ENCODE data around the gene DACT2. TPM values are rescaled to one million over a fixed set of nuclear protein-coding genes. Genes with fewer than 3 reads are reported as not detected.

Gene DACT2
- total RNA-seq, 1 donor from 2014 or later: 0.36 TPM

- TF ChIP-seq EZH2 (IDR thresholded peaks at IDR 0.05): no peak
- TF ChIP-seq EZH2phosphoT487 (IDR thresholded peaks at IDR 0.05): no peak
- no peak for TF ChIP-seq CTCF (IDR thresholded peaks at IDR 0.05)
- Histone ChIP-seq H3K27me3 (peaks cover 7% of the 10 kb centered on the region), H3K9ac (no peak overlapping the region), H2AFZ (replicated peaks) (no peak overlapping the region), H3K79me2 (ENCODE audit: low read depth) (no peaks in the 10 kb centered on the region), H3K27ac (no peak overlapping the region), H4K20me1 (ENCODE audit: low read depth) (no peaks in the 10 kb centered on the region), H3K4me2 (no peak overlapping the region), H3F3A (ENCODE audit: low read depth) (peaks cover 8% of the 10 kb centered on the region), H3K4me1 (peaks cover 11% of the 10 kb centered on the region), H3K36me3 (no peaks in the 10 kb centered on the region), H3K4me3 (no peak overlapping the region), H3K9me3 (ENCODE audit: low read depth) (no peaks in the 10 kb centered on the region)
- no peaks in the 10 kb centered on the region for H3K36me3 Mint-ChIP-seq
- no peak for DNase-seq (ENCODE audit: low spot score)
- peak overlapping the region; percentile 70 for H3K4me3 Mint-ChIP-seq
- H3K9me3 Mint-ChIP-seq: no peaks in the 10 kb centered on the region
- H3K27ac Mint-ChIP-seq: peak overlapping the region; percentile 72
- H3K4me1 Mint-ChIP-seq: peaks cover 44% of the 10 kb centered on the region
- peaks cover 9% of the 10 kb centered on the region for H3K27me3 Mint-ChIP-seq (ENCODE audit: insufficient read depth, low read depth)
Measured at GRCh38 chr6:168308390-168309144, 11.0 kb downstream of the DACT2 start.

DNA sequence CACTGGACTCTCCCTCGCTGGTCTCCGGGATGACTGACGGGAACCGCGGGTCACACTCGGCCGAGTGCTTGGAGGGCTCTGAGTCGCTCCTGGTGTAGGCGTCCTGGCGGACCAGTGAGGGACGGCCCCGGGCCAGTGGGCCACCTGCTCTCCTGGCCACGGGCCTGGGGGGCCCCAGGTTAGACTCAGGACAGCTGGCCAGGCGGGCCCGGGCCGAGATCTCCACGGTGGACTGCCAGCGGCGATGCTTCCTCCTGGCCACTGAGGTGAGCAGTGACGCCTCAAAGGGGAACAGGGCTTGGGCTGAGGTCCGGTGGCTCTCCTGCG is 11.9 kb downstream of the DACT2 start:
- no peaks in the 10 kb centered on the region for H3K36me3 Mint-ChIP-seq
- Histone ChIP-seq H3K9me3 (ENCODE audit: low read depth) (no peaks in the 10 kb centered on the region), H3K36me3 (no peaks in the 10 kb centered on the region)

GRCh38 chr6:168307015-168307694 is 12.4 kb downstream of the DACT2 start:
- Mint-ChIP-seq H3K27me3 (ENCODE audit: insufficient read depth, low read depth) (peaks cover 11% of the 10 kb centered on the region), H3K27ac (no peak overlapping the region)
- H2AFZ ChIP-seq (replicated peaks): no peak overlapping the region

More for the DNA sequence above, 11.9 kb downstream of the DACT2 start:
- Mint-ChIP-seq H3K27ac (no peak overlapping the region), H3K4me3 (no peak overlapping the region), H3K9me3 (no peaks in the 10 kb centered on the region), H3K4me1 (peaks cover 47% of the 10 kb centered on the region), H3K27me3 (ENCODE audit: insufficient read depth, low read depth) (peaks cover 11% of the 10 kb centered on the region)
- Histone ChIP-seq H3K79me2 (ENCODE audit: low read depth) (no peaks in the 10 kb centered on the region), H3K27me3 (peaks cover 15% of the 10 kb centered on the region), H2AFZ (replicated peaks) (no peak overlapping the region), H3K4me3 (no peak overlapping the region), H4K20me1 (ENCODE audit: low read depth) (no peaks in the 10 kb centered on the region), H3K4me1 (peaks cover 2% of the 10 kb centered on the region), H3K27ac (no peak overlapping the region), H3K4me2 (no peak overlapping the region), H3F3A (ENCODE audit: low read depth) (peaks cover under 1% of the 10 kb centered on the region), H3K9ac (no peak overlapping the region)
- no peak for TF ChIP-seq EZH2phosphoT487 (IDR thresholded peaks at IDR 0.05)
- TF ChIP-seq EZH2 (IDR thresholded peaks at IDR 0.05): no peak
- no peak for TF ChIP-seq CTCF (IDR thresholded peaks at IDR 0.05)
- no peak for DNase-seq (ENCODE audit: low spot score)

More at GRCh38 chr6:168307015-168307694, 12.4 kb downstream of the DACT2 start:
- Histone ChIP-seq H3K36me3 (no peaks in the 10 kb centered on the region), H3K9me3 (ENCODE audit: low read depth) (no peaks in the 10 kb centered on the region), H3F3A (ENCODE audit: low read depth) (peaks cover 5% of the 10 kb centered on the region), H3K4me2 (no peak overlapping the region), H3K9ac (no peak overlapping the region), H3K27me3 (peaks cover 20% of the 10 kb centered on the region), H4K20me1 (ENCODE audit: low read depth) (no peaks in the 10 kb centered on the region), H3K4me1 (peaks cover 5% of the 10 kb centered on the region), H3K4me3 (no peak overlapping the region), H3K79me2 (ENCODE audit: low read depth) (no peaks in the 10 kb centered on the region), H3K27ac (no peak overlapping the region)
- no peak for DNase-seq (ENCODE audit: low spot score)
- H3K9me3 Mint-ChIP-seq: no peaks in the 10 kb centered on the region
- TF ChIP-seq CTCF (IDR thresholded peaks at IDR 0.05): no peak
- no peak for TF ChIP-seq EZH2phosphoT487 (IDR thresholded peaks at IDR 0.05)
- no peaks in the 10 kb centered on the region for H3K36me3 Mint-ChIP-seq
- no peak overlapping the region for H3K4me3 Mint-ChIP-seq
- peaks cover 52% of the 10 kb centered on the region for H3K4me1 Mint-ChIP-seq

All from neural progenitor cell (in vitro differentiated cells).